ES-I3 (cell line): Measurements from ENCODE around the gene TOX2.

Source experiments
- H3K36me3 ChIP-seq: 2 replicates; pipeline ENCODE4 v1.6.1; 2013; ENCODE audit warnings: mild to moderate bottlenecking, low read length, control low read depth, moderate library complexity; ENCODE audit not compliant: insufficient read depth
- H3K4me1 ChIP-seq: 2 replicates; pipeline ENCODE4 v1.6.1; 2013; ENCODE audit warnings: mild to moderate bottlenecking, control low read depth, low read length; ENCODE audit not compliant: insufficient read depth
- H3K9ac ChIP-seq: 2 replicates; pipeline ENCODE4 v1.6.1; 2013; ENCODE audit warnings: low read depth, mild to moderate bottlenecking, low read length, moderate library complexity
- H3K9me3 ChIP-seq: 2 replicates; pipeline ENCODE4 v1.6.1; 2013; ENCODE audit warnings: mild to moderate bottlenecking, low read length, moderate library complexity; ENCODE audit not compliant: control insufficient read depth, insufficient read depth

Gene TOX2

GRCh38 chr20:44087051-44087856, 172.6 kb downstream of the TOX2 start:
- Histone ChIP-seq H3K36me3 (no peaks in the 10 kb centered on the region), H3K4me1 (no peaks in the 10 kb centered on the region), H3K9me3 (no peaks in the 10 kb centered on the region; the same call in 1 of the 2 replicates), H3K9ac (no peak overlapping the region)

DNA sequence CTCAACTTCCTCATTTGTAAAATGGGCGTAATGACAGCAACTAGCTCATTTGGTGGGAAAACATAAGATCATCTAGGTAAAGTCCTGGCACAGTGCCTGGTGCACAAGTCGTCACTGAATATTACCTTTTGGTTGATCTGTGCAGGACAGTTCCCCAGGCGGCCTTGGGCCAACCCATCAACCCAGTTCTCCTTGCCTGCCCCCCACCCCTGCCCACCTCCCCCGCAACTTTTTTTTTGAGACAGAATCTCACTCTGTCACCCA, 173.1 kb downstream of the TOX2 start:
- Histone ChIP-seq H3K36me3 (no peaks in the 10 kb centered on the region), H3K9me3 (no peaks in the 10 kb centered on the region; the same call in 1 of the 2 replicates), H3K9ac (no peak overlapping the region), H3K4me1 (no peaks in the 10 kb centered on the region)

DNA sequence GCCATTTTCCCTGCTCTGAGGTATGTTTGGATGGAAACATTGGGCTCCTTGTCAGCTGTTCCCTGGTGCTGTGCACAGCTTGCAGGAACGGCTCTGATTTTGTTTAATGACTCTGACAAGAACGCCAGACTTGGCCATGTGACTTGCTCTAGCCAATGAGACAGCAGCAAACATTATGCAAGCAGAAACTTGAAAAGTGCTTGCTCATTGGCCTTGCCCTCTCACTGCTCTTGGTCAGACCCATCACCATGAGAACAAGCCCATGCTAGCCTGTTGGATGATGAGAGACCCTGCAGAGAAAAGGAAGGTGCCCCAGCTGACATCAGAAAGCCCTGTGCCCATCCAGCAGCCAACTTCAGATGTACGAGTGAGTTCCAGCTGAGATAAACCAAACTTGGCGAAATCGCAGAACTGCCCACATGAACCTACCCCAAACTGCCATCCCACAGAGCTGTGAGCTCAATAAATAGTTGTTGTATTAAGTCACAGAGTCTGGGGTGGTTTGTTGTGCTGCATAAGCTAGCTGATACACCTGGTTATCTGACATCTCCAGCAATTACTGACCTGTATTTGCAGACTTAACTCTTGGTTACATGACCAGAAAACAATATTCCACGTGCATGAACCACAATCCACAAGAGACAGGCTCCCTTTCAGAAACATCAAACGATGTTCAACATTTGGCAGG, 175.5 kb downstream of the TOX2 start:
- H3K9ac ChIP-seq = no peak overlapping the region
- no peaks in the 10 kb centered on the region for H3K36me3 ChIP-seq
- no peaks in the 10 kb centered on the region for H3K4me1 ChIP-seq
- H3K9me3 ChIP-seq = no peaks in the 10 kb centered on the region; the same call in 1 of the 2 replicates

DNA sequence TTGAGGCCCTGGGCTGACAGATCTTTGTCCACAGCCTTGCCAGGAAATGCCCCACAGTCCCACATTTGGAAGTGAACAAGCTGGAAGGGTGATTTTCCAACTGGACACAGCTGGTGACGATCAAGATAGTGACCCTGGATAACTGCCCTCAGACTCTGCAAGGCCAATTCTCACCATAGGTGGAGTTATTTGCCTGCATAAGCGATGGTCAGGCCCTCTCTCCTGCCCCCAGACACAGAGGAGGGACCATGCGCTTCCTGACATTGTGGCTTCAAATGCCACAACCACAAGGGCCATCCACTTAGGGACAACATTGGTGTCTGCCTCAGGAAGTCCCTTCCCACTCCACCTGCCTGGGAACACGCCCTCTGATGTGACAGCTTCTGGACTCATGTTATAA, 176.4 kb downstream of the TOX2 start:
- Histone ChIP-seq H3K9me3 (no peaks in the 10 kb centered on the region; the same call in 1 of the 2 replicates), H3K4me1 (no peaks in the 10 kb centered on the region), H3K9ac (no peak overlapping the region), H3K36me3 (no peaks in the 10 kb centered on the region)

DNA sequence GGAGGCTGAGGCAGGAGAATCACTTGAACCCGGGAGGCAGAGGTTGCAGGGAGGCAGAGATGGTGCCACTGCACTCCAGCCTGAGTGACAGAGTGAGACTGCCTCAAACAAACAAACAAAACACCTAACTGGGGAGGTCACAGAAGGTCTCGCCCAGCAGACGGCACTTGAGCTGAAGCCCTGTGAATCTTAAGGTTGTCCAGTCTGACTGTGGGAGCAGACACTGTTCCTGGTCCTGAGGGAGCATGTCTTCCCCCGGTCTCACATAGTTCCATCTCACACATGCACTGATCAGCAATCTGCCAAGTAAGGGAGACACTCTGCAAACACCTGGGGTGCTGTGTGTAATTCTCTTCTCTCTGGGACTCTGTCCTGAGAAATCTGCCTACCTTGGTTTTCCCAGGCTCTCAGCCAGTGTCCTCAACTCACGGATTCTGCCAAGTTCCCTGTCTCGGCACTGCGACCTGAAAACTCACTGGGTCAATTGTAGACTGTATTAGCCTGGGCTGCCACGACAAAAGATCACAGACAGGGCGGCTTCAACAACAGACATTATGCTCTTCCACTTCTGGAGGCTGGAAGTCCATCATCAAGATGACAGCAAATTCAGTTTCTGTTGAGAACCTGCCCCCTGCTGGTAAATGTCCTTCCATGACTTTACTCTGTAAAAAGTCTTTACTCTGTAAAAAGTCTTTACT, 178.0 kb downstream of the TOX2 start:
- Histone ChIP-seq H3K36me3 (no peaks in the 10 kb centered on the region), H3K4me1 (no peaks in the 10 kb centered on the region), H3K9ac (no peak overlapping the region), H3K9me3 (no peaks in the 10 kb centered on the region; the same call in 1 of the 2 replicates)

- Histone ChIP-seq H3K9ac (no peak overlapping the region), H3K36me3 (no peaks in the 10 kb centered on the region; the same call in 1 of the 2 replicates), H3K9me3 (no peaks in the 10 kb centered on the region; the same call in 1 of the 2 replicates), H3K4me1 (no peaks in the 10 kb centered on the region)
Measured at GRCh38 chr20:44093249-44093582, 178.6 kb downstream of the TOX2 start.

GRCh38 chr20:44095831-44096230, 181.2 kb downstream of the TOX2 start:
- Histone ChIP-seq H3K9me3 (no peaks in the 10 kb centered on the region; the same call in 1 of the 2 replicates), H3K36me3 (no peaks in the 10 kb centered on the region; the same call in 1 of the 2 replicates), H3K9ac (no peak overlapping the region), H3K4me1 (no peaks in the 10 kb centered on the region)

GRCh38 chr20:44097521-44098255, 183.0 kb downstream of the TOX2 start:
- H3K4me1 ChIP-seq = no peaks in the 10 kb centered on the region
- H3K36me3 ChIP-seq = no peaks in the 10 kb centered on the region; the same call in 1 of the 2 replicates
- H3K9me3 ChIP-seq = no peaks in the 10 kb centered on the region
- H3K9ac ChIP-seq = no peak overlapping the region

GRCh38 chr20:44098256-44098630, 183.6 kb downstream of the TOX2 start:
- Histone ChIP-seq H3K9ac (no peak overlapping the region), H3K9me3 (no peaks in the 10 kb centered on the region), H3K36me3 (no peaks in the 10 kb centered on the region; the same call in 1 of the 2 replicates), H3K4me1 (no peaks in the 10 kb centered on the region)

- no peaks in the 10 kb centered on the region for H3K4me1 ChIP-seq
- no peaks in the 10 kb centered on the region; the same call in 1 of the 2 replicates for H3K36me3 ChIP-seq
- no peaks in the 10 kb centered on the region for H3K9me3 ChIP-seq
- H3K9ac ChIP-seq = no peak overlapping the region
Measured at GRCh38 chr20:44098657-44099056, 184.0 kb downstream of the TOX2 start.

DNA sequence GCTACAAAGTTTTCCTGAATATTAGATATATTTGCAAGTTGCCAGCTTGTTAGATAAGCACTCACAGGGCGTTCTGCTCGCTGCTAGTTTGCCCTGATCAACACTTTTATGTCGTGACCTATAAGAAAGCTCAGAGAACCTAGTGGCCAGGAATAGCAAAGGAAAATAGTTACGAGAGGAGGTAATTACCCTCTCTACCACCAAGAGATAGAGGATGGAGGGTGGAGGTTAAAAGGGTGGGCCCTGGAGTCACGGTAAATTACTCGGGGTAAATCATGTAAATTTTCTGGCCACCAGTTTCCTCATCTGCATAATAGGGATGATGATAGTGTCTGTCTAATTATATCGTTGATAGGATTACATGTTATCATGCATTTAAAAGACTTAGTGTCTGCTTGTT, 185.2 kb downstream of the TOX2 start:
- no peaks in the 10 kb centered on the region for H3K4me1 ChIP-seq
- no peaks in the 10 kb centered on the region for H3K9me3 ChIP-seq
- H3K9ac ChIP-seq = no peak overlapping the region
- no peaks in the 10 kb centered on the region; the same call in 1 of the 2 replicates for H3K36me3 ChIP-seq

GRCh38 chr20:44102582-44102981, 187.9 kb downstream of the TOX2 start:
- H3K4me1 ChIP-seq = no peaks in the 10 kb centered on the region
- peaks cover 3% of the 10 kb centered on the region; the same call in 1 of the 2 replicates for H3K9me3 ChIP-seq
- H3K36me3 ChIP-seq = no peaks in the 10 kb centered on the region; the same call in 1 of the 2 replicates
- no peak overlapping the region for H3K9ac ChIP-seq

DNA sequence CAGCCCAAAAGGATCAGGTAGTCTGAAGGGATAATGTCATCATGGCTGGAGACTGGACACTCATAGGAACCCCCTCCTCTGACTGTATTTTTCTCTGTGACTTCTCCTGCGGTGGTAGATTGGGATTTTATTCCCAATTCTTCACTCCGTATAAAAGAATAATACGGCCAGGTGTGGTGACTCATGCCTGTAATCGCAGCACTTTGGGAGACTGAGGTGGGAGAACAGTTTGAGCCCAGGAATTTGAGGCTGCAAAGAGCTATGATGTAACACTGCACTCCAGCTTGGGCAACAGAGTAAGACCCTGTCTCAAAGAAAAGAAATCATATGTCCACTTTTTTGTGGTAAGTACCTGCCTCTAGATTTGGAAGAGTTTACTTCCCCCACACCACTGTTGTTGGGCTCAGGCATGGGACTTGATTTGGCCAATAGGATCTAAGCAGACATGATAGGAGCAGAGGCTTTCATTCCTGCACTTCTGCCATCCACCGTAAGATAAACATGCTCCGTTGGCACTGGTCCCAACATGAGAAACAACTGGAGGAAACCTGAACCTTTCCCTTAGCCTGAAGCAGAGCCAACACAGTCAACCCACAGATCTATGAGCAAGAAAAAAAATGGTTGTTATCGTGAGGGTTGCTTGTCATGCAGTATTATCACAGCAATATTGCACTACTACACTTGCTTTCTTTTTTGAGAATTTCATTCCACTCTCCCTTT, 190.3 kb downstream of the TOX2 start:
- Histone ChIP-seq H3K4me1 (no peaks in the 10 kb centered on the region), H3K9ac (no peak overlapping the region), H3K9me3 (peaks cover 3% of the 10 kb centered on the region; the same call in 1 of the 2 replicates), H3K36me3 (no peaks in the 10 kb centered on the region)

GRCh38 chr20:44106615-44107014, 192.0 kb downstream of the TOX2 start:
- Histone ChIP-seq H3K9ac (no peak overlapping the region), H3K4me1 (no peaks in the 10 kb centered on the region), H3K9me3 (peaks cover 3% of the 10 kb centered on the region; the same call in 1 of the 2 replicates), H3K36me3 (no peaks in the 10 kb centered on the region)
